Measurements from ENCODE around the gene ADAMTSL5. TPM values are rescaled to one million over a fixed set of nuclear protein-coding genes. Genes with fewer than 3 reads are reported as not detected.

ADAMTSL5 gene
- total and polyA plus RNA-seq, 2 of the 8 experiments (the other 6 are each of a cell fraction or from before 2014, with no cell fraction given): 0.82 to 0.99 TPM

DNA sequence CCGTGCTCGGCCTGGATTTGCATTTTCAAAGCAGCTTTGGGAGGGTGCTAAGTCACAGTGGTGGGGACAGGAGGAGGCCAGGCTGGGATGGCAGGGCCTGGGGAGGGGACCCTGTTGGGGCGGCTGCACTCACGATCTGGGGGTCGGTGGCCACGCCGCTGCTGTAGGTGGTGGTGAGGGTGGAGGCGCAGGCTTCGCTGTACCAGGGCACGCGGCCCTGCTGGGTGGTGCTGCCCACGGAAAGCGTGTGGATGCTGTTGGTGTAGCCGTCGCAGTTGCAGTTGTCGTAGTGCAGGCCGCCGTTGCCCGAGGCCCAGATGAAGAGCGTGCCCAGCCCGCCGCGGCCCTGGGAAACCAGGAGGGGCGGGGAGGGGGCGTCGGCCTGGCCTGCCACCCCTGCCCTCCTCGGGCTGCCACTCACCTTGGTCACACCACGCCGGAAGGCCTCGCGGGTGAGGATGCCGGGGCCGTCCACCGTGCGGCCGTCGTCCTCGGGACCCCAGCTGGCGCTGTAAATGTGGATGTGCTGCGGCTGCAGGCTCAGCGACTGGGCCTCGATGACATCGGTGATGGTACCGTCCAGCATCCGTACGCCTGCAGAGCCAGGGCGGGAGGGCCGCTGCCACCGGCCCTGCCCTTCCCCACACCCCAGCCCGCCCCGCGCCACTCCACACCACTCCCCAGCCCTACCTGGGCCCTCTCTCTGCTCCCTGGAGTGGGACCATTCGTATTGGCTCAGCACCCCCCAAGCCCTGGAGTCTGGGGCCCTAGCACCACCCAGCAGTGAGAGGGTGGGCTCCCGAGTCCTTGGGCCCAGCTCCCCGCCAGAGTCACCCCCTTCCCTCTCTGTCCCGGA, 25.9 kb downstream of the ADAMTSL5 start:
- Histone ChIP-seq H3K4me3 (ENCODE audit: extremely low read depth in 1 of 4, insufficient read depth in 2 of 4, low read depth in 3 of 4, low read length in 4 of 4) (no peak overlapping the region), H2AFZ (ENCODE audit: low read length) (no peak overlapping the region), H3K79me2 (ENCODE audit: control insufficient read depth in 1 of 2, insufficient read depth in 2 of 2, low read length in 2 of 2) (no peaks in the 10 kb centered on the region), H3K27ac (ENCODE audit: low read depth, low read length) (no peak overlapping the region), H2BK120ac (replicated peaks; ENCODE audit: low read depth, low read length) (no peak overlapping the region), H3K9me3 (ENCODE audit: insufficient read depth in 2 of 2, low read depth in 1 of 2, low read length in 1 of 2) (no peaks in the 10 kb centered on the region), H4K20me1 (replicated peaks in 1 of 2; ENCODE audit: control insufficient read depth in 1 of 2, insufficient read depth in 2 of 2, low read length in 2 of 2) (no peaks in the 10 kb centered on the region), H3K56ac (replicated peaks; ENCODE audit: insufficient read length, low read depth, low read length) (no peak overlapping the region), H2BK20ac (ENCODE audit: low read length) (no peak overlapping the region), H3K18ac (ENCODE audit: extremely low read depth, low read length) (no peak overlapping the region), H3K4me1 (replicated peaks in 1 of 4; ENCODE audit: control insufficient read depth in 3 of 4, insufficient read depth in 4 of 4, low read length in 3 of 4) (peaks cover 0 to 5% (median 2%) of the 10 kb centered on the region in 4 experiments; a peak in 4 of 7 replicates), H3K23me2 (ENCODE audit: low read depth, low read length) (peaks cover 5% of the 10 kb centered on the region; the same call in 1 of the 2 replicates), H4K5ac (ENCODE audit: insufficient read length, low read depth, low read length) (no peak overlapping the region), H2BK15ac (ENCODE audit: low read length) (no peak overlapping the region), H3K4ac (replicated peaks; ENCODE audit: insufficient read length, low read depth, low read length) (no peak overlapping the region), H2BK5ac (ENCODE audit: low read depth, low read length) (no peak overlapping the region; the same call in 1 of the 2 replicates), H2BK12ac (ENCODE audit: low read depth, low read length) (no peak overlapping the region), H3K36me3 (ENCODE audit: control insufficient read depth in 2 of 4, insufficient read depth in 4 of 4, low read length in 3 of 4) (no peaks in the 10 kb centered on the region), H3K9ac (replicated peaks in 1 of 4; ENCODE audit: extremely low read depth in 1 of 4, low read depth in 3 of 4, low read length in 3 of 4) (no peak overlapping the region), H3K14ac (ENCODE audit: insufficient read length) (no peak overlapping the region), H3K23ac (ENCODE audit: insufficient read length) (no peak overlapping the region), H3K79me1 (ENCODE audit: low read depth, low read length) (no peaks in the 10 kb centered on the region), H4K91ac (replicated peaks; ENCODE audit: insufficient read length, low read length) (no peak overlapping the region), H4K8ac (ENCODE audit: extremely low read depth, insufficient read depth, low read length) (no peak overlapping the region), H3K27me3 (replicated peaks in 1 of 4; ENCODE audit: control insufficient read depth in 3 of 4, extremely low read depth in 1 of 4, insufficient read depth in 3 of 4, low read length in 3 of 4) (peaks cover 3 to 9% (median 6%) of the 10 kb centered on the region in 4 experiments; a peak in 6 of 7 replicates), H2AK5ac (ENCODE audit: low read depth, low read length) (no peak overlapping the region), H3K4me2 (ENCODE audit: insufficient read depth in 1 of 2, low read depth in 2 of 2, low read length in 2 of 2) (no peak overlapping the region)
- FAIRE-seq: no peak
- CTCF ChIA-PET (ENCODE audit: partially characterized antibody): interaction anchor here (0.6 to 1.7 kb wide), 2 partner anchors 21 to 648 kb away, joined by 3 read pairs; no protein-coding TSS in a partner anchor
- WGBS, 2 experiments (ENCODE audit: extremely low coverage in 1 of 2, insufficient coverage in 1 of 2, insufficient read length in 1 of 2, insufficient replicate concordance in 2 of 2, low coverage in 1 of 2, low lambda C conversion rate in 2 of 2, missing lambda C conversion rate in 1 of 2): 91% methylated on average over 36 of the region's 56 CpGs; no CpG with 5 or more reads in 1 of the 2 experiments
- DNase-seq (ENCODE audit: low read depth in 1 of 2, low spot score in 2 of 2): no peak
- POLR2A ChIA-PET (ENCODE audit: partially characterized antibody): interaction anchor here (0.5 to 1.5 kb wide), 3 partner anchors 18 to 51 kb away, joined by 3 read pairs; no protein-coding TSS in a partner anchor
- TF ChIP-seq CREB1 (IDR thresholded peaks at IDR 0.05) (no peak), EGR1 (IDR thresholded peaks at IDR 0.05; ENCODE audit: borderline replicate concordance, low read depth, low read length) (no peak), SIX5 (IDR thresholded peaks at IDR 0.05; ENCODE audit: low read depth, low read length) (no peak), KDM1A (IDR thresholded peaks at IDR 0.05; ENCODE audit: borderline replicate concordance, low read length) (no peak)
